ENCODE measurements around the gene YY1.
A peak's percentile ranks its signal among the peaks of the same experiment; 100 is the strongest.

The YY1 gene

GRCh38 chr14:100313464-100314230, 74.7 kb downstream of the YY1 start:
- Histone ChIP-seq H3K4me3 (ENCODE audit: low read depth, low read length) (no peak overlapping the region), H3K36me3 (no peaks in the 10 kb centered on the region), H3K4me1 (no peaks in the 10 kb centered on the region), H3K27me3 (no peaks in the 10 kb centered on the region), H3K9me3 (no peaks in the 10 kb centered on the region)
- no peak for TF ChIP-seq CTCF (IDR thresholded peaks at IDR 0.05; ENCODE audit: low read depth, low read length)
- DNase-seq = no peak

- H3K4me3 ChIP-seq (ENCODE audit: low read depth, low read length) = no peak overlapping the region
- DNase-seq = no peak
- no peaks in the 10 kb centered on the region for H3K9me3 ChIP-seq
- no peak for TF ChIP-seq CTCF (IDR thresholded peaks at IDR 0.05; ENCODE audit: low read depth, low read length)
- H3K4me1 ChIP-seq = no peaks in the 10 kb centered on the region
- H3K27me3 ChIP-seq = no peaks in the 10 kb centered on the region
- H3K36me3 ChIP-seq = no peaks in the 10 kb centered on the region
These were observed 75.8 kb downstream of the YY1 start for GRCh38 chr14:100314724-100315123.

- no peak for TF ChIP-seq CTCF (IDR thresholded peaks at IDR 0.05; ENCODE audit: low read depth, low read length)
- H3K36me3 ChIP-seq = no peaks in the 10 kb centered on the region
These were observed 78.4 kb downstream of the YY1 start for GRCh38 chr14:100317389-100317788.

GRCh38 chr14:100317912-100318808, 79.2 kb downstream of the YY1 start:
- Histone ChIP-seq H3K9me3 (no peaks in the 10 kb centered on the region), H3K4me3 (ENCODE audit: low read depth, low read length) (no peak overlapping the region)

More at GRCh38 chr14:100317389-100317788, 78.4 kb downstream of the YY1 start:
- H3K9me3 ChIP-seq = no peaks in the 10 kb centered on the region
- DNase-seq = no peak
- H3K4me3 ChIP-seq (ENCODE audit: low read depth, low read length) = no peak overlapping the region
- no peaks in the 10 kb centered on the region for H3K27me3 ChIP-seq
- H3K4me1 ChIP-seq = no peaks in the 10 kb centered on the region

GRCh38 chr14:100320157-100320856, 81.4 kb downstream of the YY1 start:
- no peaks in the 10 kb centered on the region for H3K27me3 ChIP-seq
- no peaks in the 10 kb centered on the region for H3K36me3 ChIP-seq
- DNase-seq = no peak
- no peak overlapping the region for H3K4me3 ChIP-seq (ENCODE audit: low read depth, low read length)
- no peaks in the 10 kb centered on the region for H3K9me3 ChIP-seq
- no peak for TF ChIP-seq CTCF (IDR thresholded peaks at IDR 0.05; ENCODE audit: low read depth, low read length)
- H3K4me1 ChIP-seq = no peaks in the 10 kb centered on the region

More at GRCh38 chr14:100317912-100318808, 79.2 kb downstream of the YY1 start:
- TF ChIP-seq CTCF (IDR thresholded peaks at IDR 0.05; ENCODE audit: low read depth, low read length) = peak; percentile 25
- DNase-seq = no peak
- Histone ChIP-seq H3K27me3 (no peaks in the 10 kb centered on the region), H3K36me3 (no peaks in the 10 kb centered on the region), H3K4me1 (no peaks in the 10 kb centered on the region)

All from BE2C (cell line).